ENCODE results near the gene CYP3A4. TPM values are rescaled to one million over a fixed set of nuclear protein-coding genes. Genes with fewer than 3 reads are reported as not detected.

Gene CYP3A4
- total and polyA plus RNA-seq, 4 donors = 0.37 TPM; not detected in 3

- Histone ChIP-seq H3K9ac (ENCODE audit: insufficient read depth in 1 of 2, low read length in 2 of 2) (no peak overlapping the region), H3K36me3 (ENCODE audit: control insufficient read depth in 4 of 4, insufficient read depth in 4 of 4, low read length in 4 of 4) (peaks cover 0 to 1% (median 0%) of the 10 kb centered on the region in 4 donors), H3K27me3 (ENCODE audit: control insufficient read depth in 3 of 3, insufficient read depth in 3 of 3, low read length in 2 of 3) (no peaks in the 10 kb centered on the region), H3K9me3 (ENCODE audit: control insufficient read depth in 4 of 4, insufficient read depth in 3 of 4, low read length in 3 of 4) (peaks cover 0 to 2% (median 0%) of the 10 kb centered on the region in 4 donors), H3K27ac (ENCODE audit: low read depth in 1 of 2, low read length in 1 of 2) (peak overlapping the region in 1 of 2 donors; percentile 6), H3K4me3 (no peak overlapping the region), H3K4me1 (ENCODE audit: control insufficient read depth in 5 of 5, insufficient read depth in 5 of 5, low read length in 5 of 5) (peaks cover 0 to 3% (median 0%) of the 10 kb centered on the region in 5 donors)
- ATAC-seq (ENCODE audit: insufficient read depth, low FRiP score) (no peak), DNase-seq (no peak)
- WGBS, 2 donors = 85 to 100% methylated on average over 2 of the region's 2 CpGs
- no peak for TF ChIP-seq CTCF (IDR thresholded peaks at IDR 0.05; ENCODE audit: control extremely low read depth, extremely low read depth)
These were observed 42.6 kb downstream of the CYP3A4 start for GRCh38 chr7:99741441-99741795.

GRCh38 chr7:99740573-99741440 is 43.2 kb downstream of the CYP3A4 start:
- 60 to 70% methylated on average over 5 of the region's 5 CpGs for WGBS, 2 donors
- Histone ChIP-seq H3K4me3 (no peak overlapping the region), H3K36me3 (ENCODE audit: control insufficient read depth in 4 of 4, insufficient read depth in 4 of 4, low read length in 4 of 4) (peaks cover 0 to 1% (median 0%) of the 10 kb centered on the region in 4 donors), H3K4me1 (ENCODE audit: control insufficient read depth in 5 of 5, insufficient read depth in 5 of 5, low read length in 5 of 5) (peaks cover 0 to 3% (median 0%) of the 10 kb centered on the region in 5 donors), H3K27ac (ENCODE audit: low read depth in 1 of 2, low read length in 1 of 2) (peak overlapping the region in 1 of 2 donors; percentile 6), H3K9ac (ENCODE audit: insufficient read depth in 1 of 2, low read length in 2 of 2) (no peak overlapping the region), H3K9me3 (ENCODE audit: control insufficient read depth in 4 of 4, insufficient read depth in 3 of 4, low read length in 3 of 4) (peaks cover 0 to 2% (median 0%) of the 10 kb centered on the region in 4 donors), H3K27me3 (ENCODE audit: control insufficient read depth in 3 of 3, insufficient read depth in 3 of 3, low read length in 2 of 3) (no peaks in the 10 kb centered on the region)
- peak; percentile 67 for ATAC-seq (ENCODE audit: insufficient read depth, low FRiP score)
- DNase-seq = peak in 2 of 3 donors; percentile 8 to 62
- no peak for TF ChIP-seq CTCF (IDR thresholded peaks at IDR 0.05; ENCODE audit: control extremely low read depth, extremely low read depth)

- 88 to 91% methylated on average over 2 of the region's 2 CpGs for WGBS, 2 donors
- TF ChIP-seq CTCF (IDR thresholded peaks at IDR 0.05; ENCODE audit: control extremely low read depth, extremely low read depth) = no peak
- Histone ChIP-seq H3K4me3 (no peak overlapping the region), H3K9me3 (ENCODE audit: control insufficient read depth in 4 of 4, insufficient read depth in 3 of 4, low read length in 3 of 4) (peaks cover 0 to 2% (median 0%) of the 10 kb centered on the region in 4 donors), H3K9ac (ENCODE audit: insufficient read depth in 1 of 2, low read length in 2 of 2) (no peak overlapping the region), H3K4me1 (ENCODE audit: control insufficient read depth in 5 of 5, insufficient read depth in 5 of 5, low read length in 5 of 5) (peaks cover 0 to 3% (median 0%) of the 10 kb centered on the region in 5 donors), H3K27ac (ENCODE audit: low read depth in 1 of 2, low read length in 1 of 2) (peak overlapping the region in 1 of 2 donors; percentile 59), H3K27me3 (ENCODE audit: control insufficient read depth in 3 of 3, insufficient read depth in 3 of 3, low read length in 2 of 3) (no peaks in the 10 kb centered on the region), H3K36me3 (ENCODE audit: control insufficient read depth in 4 of 4, insufficient read depth in 4 of 4, low read length in 4 of 4) (peaks cover 0 to 1% (median 0%) of the 10 kb centered on the region in 4 donors)
- ATAC-seq (ENCODE audit: insufficient read depth, low FRiP score) (no peak), DNase-seq (no peak)
These were observed 44.0 kb downstream of the CYP3A4 start for GRCh38 chr7:99739699-99740572.

Data from lung (tissue), 12 donors.